DND-41 (cell line): Measurements from ENCODE around the gene CREM.

Source experiments
- ATAC-seq: fragments of 200-7000 bp; cut with Tn5 transposase; 3 replicates; pipeline ENCODE4 v1.9.1; 2021; ENCODE audit warnings: low read depth; ENCODE audit not compliant: insufficient read depth
- DNase-seq: peaks from one replicate; pipeline ENCODE4 v3.0.0-alpha.2; 2020
- H2AFZ ChIP-seq: 2 replicates; pipeline ENCODE4 v1.6.0; 2012; ENCODE audit warnings: low read depth, low read length
- H3K27ac ChIP-seq: 2 replicates; pipeline ENCODE4 v1.5.1; 2012; ENCODE audit warnings: low read length, inconsistent platforms
- H3K27me3 ChIP-seq: fragments of 200-600 bp; sonication (generic); 2 replicates; pipeline ENCODE4 v1.6.0; 2012; ENCODE audit warnings: low read length, mild to moderate bottlenecking, inconsistent platforms; ENCODE audit not compliant: insufficient read depth, poor library complexity
- H3K36me3 ChIP-seq: 2 replicates; pipeline ENCODE4 v1.5.1; 2012; ENCODE audit warnings: low read length, inconsistent platforms; ENCODE audit not compliant: insufficient read depth
- H3K4me1 ChIP-seq: 2 replicates; pipeline ENCODE4 v1.5.1; 2012; ENCODE audit warnings: mild to moderate bottlenecking, low read length; ENCODE audit not compliant: insufficient read depth
- H3K4me2 ChIP-seq: 2 replicates; pipeline ENCODE4 v1.6.0; 2012; ENCODE audit warnings: mild to moderate bottlenecking, moderate library complexity, low read length, inconsistent platforms; ENCODE audit not compliant: insufficient read depth
- H3K4me3 ChIP-seq, 2 experiments: fragments of 200-600 bp in 1 of 2; shearing (Covaris generic) in 1 of 2; 2 replicates each; pipeline ENCODE4 v1.5.1; 2012 to 2016; ENCODE audit warnings: inconsistent platforms in 2 of 2, low read length in 2 of 2, mild to moderate bottlenecking in 2 of 2, low read depth in 1 of 2, moderate library complexity in 1 of 2
- H3K79me2 ChIP-seq: 2 replicates; pipeline ENCODE4 v1.6.0; 2012; ENCODE audit warnings: low read length, inconsistent platforms; ENCODE audit not compliant: insufficient read depth
- H3K9ac ChIP-seq: 2 replicates; pipeline ENCODE4 v1.6.0; 2012; ENCODE audit warnings: low read depth, mild to moderate bottlenecking, inconsistent platforms, low read length, moderate library complexity
- H3K9me3 ChIP-seq: 2 replicates; pipeline ENCODE4 v1.5.1; 2012; ENCODE audit warnings: low read length, moderate library complexity, mild to moderate bottlenecking, inconsistent platforms; ENCODE audit not compliant: insufficient read depth, severe bottlenecking
- H4K20me1 ChIP-seq: 2 replicates; pipeline ENCODE4 v1.6.0; 2012; ENCODE audit warnings: low read length; ENCODE audit not compliant: insufficient read depth
- EZH2 ChIP-seq: IDR thresholded peaks from 3 replicates; pipeline ENCODE4 v1.6.1; 2012; ENCODE audit warnings: borderline replicate concordance, low read depth, mild to moderate bottlenecking, moderate library complexity, low read length, inconsistent platforms; ENCODE audit not compliant: severe bottlenecking
- TF ChIP-seq, protein P1 (sequence below): IDR thresholded peaks from 2 replicates; pipeline ENCODE4 v1.5.1; 2012; ENCODE audit warnings: borderline replicate concordance, low read length, moderate library complexity, mild to moderate bottlenecking; ENCODE audit not compliant: poor library complexity, severe bottlenecking; ENCODE audit errors: extremely low read depth

Gene CREM

DNA sequence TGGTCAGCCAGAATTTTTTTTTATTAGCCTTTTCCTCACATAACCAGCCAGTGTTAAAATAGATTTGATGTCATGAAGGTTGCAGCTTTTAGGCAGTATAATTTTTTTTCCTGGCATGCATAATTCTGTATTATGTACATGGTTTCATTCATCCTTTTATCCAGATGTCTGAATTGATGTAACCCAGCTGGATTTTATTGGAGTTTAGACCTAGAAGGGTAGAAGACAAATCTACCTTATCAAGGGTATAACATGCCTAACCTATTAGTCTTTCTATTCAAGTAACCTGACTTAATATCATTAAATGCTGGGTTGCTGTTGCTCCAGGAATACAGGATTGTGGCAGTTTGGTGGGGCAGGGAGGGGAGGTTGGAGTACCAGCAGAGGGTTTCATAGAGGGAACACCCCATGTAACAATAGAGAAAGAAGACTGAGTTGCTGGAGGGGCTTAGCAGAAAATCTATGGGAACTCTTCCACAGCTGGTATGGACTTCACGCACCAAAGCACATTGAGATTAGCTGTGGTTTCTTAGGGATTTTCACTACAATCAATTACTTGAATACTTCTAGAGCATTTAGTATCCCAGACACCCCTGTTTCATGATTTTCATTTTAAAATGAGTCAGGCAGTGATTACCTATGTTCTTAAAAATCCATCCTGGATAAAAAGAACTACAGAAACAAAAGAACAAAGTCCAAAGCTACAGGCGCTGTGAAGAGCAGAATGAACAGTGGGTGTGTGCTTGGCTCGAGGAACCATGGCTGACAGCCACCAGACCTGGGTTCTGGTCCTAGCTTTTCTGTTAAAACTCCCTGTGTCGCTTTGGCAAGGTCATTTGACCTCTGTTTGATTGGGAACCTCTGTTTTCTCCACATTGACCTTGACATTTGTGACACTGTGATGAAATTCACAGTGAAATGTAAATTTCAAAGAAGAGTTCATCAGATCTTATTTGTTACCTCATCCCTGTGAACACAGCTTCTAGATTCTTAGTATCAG lies 93.5 kb downstream of the CREM start:
- no peak for ATAC-seq
- no peaks in the 10 kb centered on the region for H3K27me3 ChIP-seq
- no peaks in the 10 kb centered on the region for H3K9me3 ChIP-seq
- no peaks in the 10 kb centered on the region for H4K20me1 ChIP-seq
- H3K9ac ChIP-seq, result no peak overlapping the region
- H3K79me2 ChIP-seq, result no peaks in the 10 kb centered on the region
- H2AFZ ChIP-seq, result no peak overlapping the region
- H3K36me3 ChIP-seq, result no peaks in the 10 kb centered on the region
- peaks cover 8% of the 10 kb centered on the region for H3K4me1 ChIP-seq
- no peak overlapping the region for H3K27ac ChIP-seq
- H3K4me3 ChIP-seq, result no peak overlapping the region
- no peak overlapping the region for H3K4me2 ChIP-seq
- no peak for DNase-seq
- TF ChIP-seq EZH2, result no peak
- TF ChIP-seq, protein P1, sequence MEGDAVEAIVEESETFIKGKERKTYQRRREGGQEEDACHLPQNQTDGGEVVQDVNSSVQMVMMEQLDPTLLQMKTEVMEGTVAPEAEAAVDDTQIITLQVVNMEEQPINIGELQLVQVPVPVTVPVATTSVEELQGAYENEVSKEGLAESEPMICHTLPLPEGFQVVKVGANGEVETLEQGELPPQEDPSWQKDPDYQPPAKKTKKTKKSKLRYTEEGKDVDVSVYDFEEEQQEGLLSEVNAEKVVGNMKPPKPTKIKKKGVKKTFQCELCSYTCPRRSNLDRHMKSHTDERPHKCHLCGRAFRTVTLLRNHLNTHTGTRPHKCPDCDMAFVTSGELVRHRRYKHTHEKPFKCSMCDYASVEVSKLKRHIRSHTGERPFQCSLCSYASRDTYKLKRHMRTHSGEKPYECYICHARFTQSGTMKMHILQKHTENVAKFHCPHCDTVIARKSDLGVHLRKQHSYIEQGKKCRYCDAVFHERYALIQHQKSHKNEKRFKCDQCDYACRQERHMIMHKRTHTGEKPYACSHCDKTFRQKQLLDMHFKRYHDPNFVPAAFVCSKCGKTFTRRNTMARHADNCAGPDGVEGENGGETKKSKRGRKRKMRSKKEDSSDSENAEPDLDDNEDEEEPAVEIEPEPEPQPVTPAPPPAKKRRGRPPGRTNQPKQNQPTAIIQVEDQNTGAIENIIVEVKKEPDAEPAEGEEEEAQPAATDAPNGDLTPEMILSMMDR, result no peak

DNA sequence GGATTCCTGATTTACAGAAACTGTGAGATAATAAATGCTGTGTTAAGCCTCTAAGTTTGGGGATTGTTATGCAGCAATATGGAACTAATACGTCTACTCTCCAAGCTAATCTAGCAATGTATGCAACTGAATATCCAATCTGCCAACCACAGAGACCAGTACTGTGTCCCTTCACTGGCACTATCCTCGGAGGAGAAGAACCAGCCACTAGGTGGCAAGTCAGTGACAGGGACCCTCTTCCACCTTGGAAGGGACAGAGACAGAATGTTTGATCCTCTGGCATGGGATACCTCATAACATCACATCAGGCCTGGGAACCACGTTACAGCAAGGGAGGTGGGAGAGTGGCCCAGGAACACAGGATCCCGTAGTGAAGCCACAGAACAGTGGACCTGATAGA lies 96.4 kb downstream of the CREM start:
- Histone ChIP-seq H4K20me1 (no peaks in the 10 kb centered on the region), H3K9ac (no peak overlapping the region), H3K4me3 (no peak overlapping the region), H3K4me2 (no peak overlapping the region), H3K27me3 (no peaks in the 10 kb centered on the region), H3K4me1 (peaks cover 8% of the 10 kb centered on the region), H3K36me3 (no peaks in the 10 kb centered on the region), H3K9me3 (no peaks in the 10 kb centered on the region), H3K79me2 (no peaks in the 10 kb centered on the region), H2AFZ (no peak overlapping the region), H3K27ac (no peak overlapping the region)
- no peak for TF ChIP-seq EZH2
- TF ChIP-seq, protein P1, result peak; percentile 22
- DNase-seq, result no peak
- no peak for ATAC-seq

DNA sequence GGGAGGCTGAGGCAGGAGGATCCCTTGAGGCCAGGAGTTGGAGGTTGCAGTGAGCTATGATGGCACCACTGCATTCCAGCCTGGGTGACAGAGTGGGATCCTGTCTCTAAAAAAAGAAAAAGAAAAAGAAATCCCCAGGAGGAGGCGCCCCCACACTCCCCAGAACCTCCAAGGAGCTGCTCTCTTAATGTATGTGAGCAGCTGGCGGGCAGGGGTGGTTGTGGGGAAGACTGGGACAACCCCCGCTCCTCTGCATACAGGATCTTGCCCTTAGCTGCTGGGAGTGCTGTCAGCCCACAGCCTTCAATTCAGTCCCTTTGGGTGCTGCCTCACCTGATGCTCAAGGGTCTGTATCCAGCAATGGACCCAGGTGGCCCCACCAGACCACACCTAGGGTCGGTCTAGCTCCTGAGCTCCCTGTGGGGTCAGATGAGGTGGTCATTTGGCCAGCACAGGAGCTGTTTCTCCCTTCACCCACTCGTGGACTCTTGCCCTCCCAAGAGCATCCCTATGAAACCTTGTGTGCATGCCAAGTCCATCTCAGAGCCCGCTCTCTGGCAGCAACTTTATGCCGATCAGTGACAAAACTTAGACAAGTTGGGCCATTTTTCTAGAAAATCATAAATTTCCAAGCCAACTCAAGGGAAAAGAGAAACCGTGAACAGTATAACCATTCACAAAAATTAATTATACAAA lies 97.5 kb downstream of the CREM start:
- Histone ChIP-seq H3K9ac (no peak overlapping the region), H3K79me2 (no peaks in the 10 kb centered on the region), H3K27me3 (no peaks in the 10 kb centered on the region), H2AFZ (no peak overlapping the region), H3K27ac (no peak overlapping the region), H3K4me2 (no peak overlapping the region), H3K4me3 (no peak overlapping the region), H3K9me3 (no peaks in the 10 kb centered on the region), H3K36me3 (no peaks in the 10 kb centered on the region), H3K4me1 (no peaks in the 10 kb centered on the region), H4K20me1 (no peaks in the 10 kb centered on the region)
- ATAC-seq (no peak), DNase-seq (no peak)
- no peak for TF ChIP-seq EZH2
- TF ChIP-seq, protein P1, result no peak
